Tibial nerve (tissue), 4 donors: ENCODE measurements around the gene ZMYND8. TPM values are rescaled to one million over a fixed set of nuclear protein-coding genes. Genes with fewer than 3 reads are reported as not detected.

Experiments used
- DNase-seq, 2 donors: peaks; one replicate each; pipeline ENCODE4 v3.0.0-alpha.2; 2019; ENCODE audit warnings: low spot score in 2 of 2
- H3K27ac ChIP-seq, 4 donors: fragments of 200-600 bp; sonication (generic) in 3 of 4; one replicate each; pipeline ENCODE4 v1.5.1; 2017 to 2019; ENCODE audit warnings: mild to moderate bottlenecking in 1 of 4
- H3K27me3 ChIP-seq, 2 donors: fragments of 200-600 bp; sonication (generic) in 1 of 2; one replicate each; pipeline versions ENCODE4 v1.5.1 to v1.6.0; 2017 to 2019
- H3K36me3 ChIP-seq, 3 donors: fragments of 200-600 bp; sonication (generic); one replicate each; pipeline ENCODE4 v1.5.1; 2018 to 2019
- H3K4me1 ChIP-seq, 4 donors: fragments of 200-600 bp; sonication (generic) in 3 of 4; one replicate each; pipeline ENCODE4 v1.5.1; 2017 to 2019
- H3K4me3 ChIP-seq, 4 donors: fragments of 200-600 bp; sonication (generic) in 3 of 4; one replicate each; pipeline ENCODE4 v1.5.1; 2017 to 2019; ENCODE audit warnings: mild to moderate bottlenecking in 1 of 4, moderate library complexity in 1 of 4
- H3K9me3 ChIP-seq, 4 donors: fragments of 200-600 bp; sonication (generic) in 3 of 4; one replicate each; pipeline ENCODE4 v1.5.1; 2017 to 2019
- CTCF ChIP-seq, 5 experiments: fragments of 200-600 bp in 3 of 5; fragments of 450-650 bp in 2 of 5; sonication (generic) in 3 of 5; IDR thresholded peaks; one replicate each; pipeline ENCODE4 v1.5.1; 2016 to 2019; ENCODE audit warnings: antibody characterized with exemption in 5 of 5, mild to moderate bottlenecking in 3 of 5, moderate library complexity in 2 of 5
- EP300 ChIP-seq, 2 donors: sonication (generic); formaldehyde crosslinking; IDR thresholded peaks; one replicate each; pipeline ENCODE4 v1.6.1; 2017; ENCODE audit warnings: antibody characterized with exemption in 2 of 2, mild to moderate bottlenecking in 1 of 2
- POLR2A ChIP-seq, 2 donors: fragments of 450-650 bp; IDR thresholded peaks; one replicate each; pipeline ENCODE4 v1.6.1; 2017; ENCODE audit warnings: antibody characterized with exemption in 2 of 2, mild to moderate bottlenecking in 2 of 2, moderate library complexity in 2 of 2
- WGBS, 2 donors: methylation state at CpG; one replicate each; pipeline ENCODE4 v1.1.5; 2018; 5-methylcytosine and 5-hydroxymethylcytosine counted together
- total RNA-seq, 4 donors: library from RNA; depleted of rRNA; stranded (reverse); fragments of >200 nt; gene quantifications; one replicate each; pipeline ENCODE4 v1.1.0, GENCODE V29; 2016

ZMYND8 gene
- total RNA-seq, 4 donors from 2014 or later: 45.3 to 69.9 (median 49.8) TPM

- TF ChIP-seq POLR2A (IDR thresholded peaks at IDR 0.05) (no peak), CTCF (IDR thresholded peaks at IDR 0.05) (no peak), EP300 (IDR thresholded peaks at IDR 0.05) (no peak)
- Histone ChIP-seq H3K9me3 (no peaks in the 10 kb centered on the region), H3K4me3 (no peak overlapping the region), H3K36me3 (peaks cover 0 to 90% (median 13%) of the 10 kb centered on the region in 3 donors), H3K27ac (no peak overlapping the region), H3K27me3 (no peaks in the 10 kb centered on the region), H3K4me1 (no peaks in the 10 kb centered on the region)
- WGBS, 2 donors: 89 to 100% methylated on average over 1 of the region's 1 CpG
- no peak for DNase-seq
Measured at GRCh38 chr20:47223896-47224295, 132.6 kb downstream of the ZMYND8 start.

GRCh38 chr20:47222468-47223119 lies 133.9 kb downstream of the ZMYND8 start:
- no peak overlapping the region for H3K27ac ChIP-seq
- 86 to 90% methylated on average over 12 of the region's 12 CpGs for WGBS, 2 donors
- TF ChIP-seq EP300 (IDR thresholded peaks at IDR 0.05) (no peak), CTCF (IDR thresholded peaks at IDR 0.05) (no peak), POLR2A (IDR thresholded peaks at IDR 0.05) (no peak)
- H3K4me3 ChIP-seq: no peak overlapping the region
- DNase-seq: no peak
- H3K4me1 ChIP-seq: no peaks in the 10 kb centered on the region
- no peaks in the 10 kb centered on the region for H3K27me3 ChIP-seq
- peaks cover 0 to 87% (median 5%) of the 10 kb centered on the region in 3 donors for H3K36me3 ChIP-seq
- H3K9me3 ChIP-seq: no peaks in the 10 kb centered on the region

GRCh38 chr20:47221036-47221625 lies 135.4 kb downstream of the ZMYND8 start:
- Histone ChIP-seq H3K9me3 (no peaks in the 10 kb centered on the region), H3K4me1 (no peaks in the 10 kb centered on the region), H3K27me3 (no peaks in the 10 kb centered on the region), H3K36me3 (peaks cover 0 to 87% (median 3%) of the 10 kb centered on the region in 3 donors), H3K27ac (no peak overlapping the region), H3K4me3 (no peak overlapping the region)
- no peak for DNase-seq
- 85 to 93% methylated on average over 15 to 16 of the region's 16 CpGs for whole genome bisulfite sequencing, 2 donors
- TF ChIP-seq POLR2A (IDR thresholded peaks at IDR 0.05): no peak
- no peak for TF ChIP-seq EP300 (IDR thresholded peaks at IDR 0.05)
- no peak for TF ChIP-seq CTCF (IDR thresholded peaks at IDR 0.05)

GRCh38 chr20:47220161-47220582 lies 136.3 kb downstream of the ZMYND8 start:
- Histone ChIP-seq H3K36me3 (peaks cover 0 to 94% (median 0%) of the 10 kb centered on the region in 3 donors), H3K27me3 (no peaks in the 10 kb centered on the region), H3K4me1 (no peaks in the 10 kb centered on the region), H3K27ac (no peak overlapping the region), H3K9me3 (no peaks in the 10 kb centered on the region), H3K4me3 (no peak overlapping the region)
- DNase-seq: no peak
- TF ChIP-seq CTCF (IDR thresholded peaks at IDR 0.05) (peak in 3 of 5 experiments; percentile 18 to 54 (median 47)), EP300 (IDR thresholded peaks at IDR 0.05) (no peak)
- 85 to 88% methylated on average over 8 of the region's 8 CpGs for WGBS, 2 donors
